K562 (cell line): ENCODE measurements around the gene BCAS3. TPM values are rescaled to one million over a fixed set of nuclear protein-coding genes. Genes with fewer than 3 reads are reported as not detected.

Source experiments
- ATAC-seq: fragments of 200-7000 bp; cut with Tn5 transposase; 3 replicates; pipeline ENCODE4 v1.9.1; 2020; ENCODE audit warnings: moderate library complexity
- BruUV-seq: library from RNA; stranded (reverse); fragments of 400-500 nt; replicated peaks from 2 replicates; lab custom pipeline; 2021; lab: Mats Ljungman, UMichigan
- CTCF ChIA-PET: fragments of 300-600 bp; formaldehyde crosslinking; extraction: SDS; loops from one replicate; lab custom pipeline; 2021; ENCODE audit warnings: low intra/inter-chr PET ratio; lab: Yijun Ruan, JAX
- POLR2A ChIA-PET: fragments of 300-600, 350-650 bp; sonication (Branson Sonifier 250); formaldehyde crosslinking; extraction: SDS; loops from one replicate; lab custom pipeline; 2021; ENCODE audit warnings: antibody characterized with exemption, inconsistent platforms; lab: Yijun Ruan, JAX
- DNase-seq, 4 experiments: peaks; one replicate each; pipeline versions ENCODE4 v3.0.0 to v3.0.0-alpha.2; 2011 to 2018; ENCODE audit warnings: low spot score in 3 of 4, mixed read lengths in 3 of 4; ENCODE audit errors: extremely low read depth in 1 of 4
- FAIRE-seq: peaks from 2 replicates; lab custom pipeline; 2011; peaks lifted over from hg19 to GRCh38; lab: Jason Lieb, UNC
- H2AFZ ChIP-seq: 2 replicates; pipeline ENCODE4 v1.6.0; 2011; ENCODE audit warnings: low read depth, low read length, control low read depth, inconsistent platforms
- H3K27ac ChIP-seq: fragments of 200-600 bp; 3 replicates; pipeline ENCODE4 v1.8.0; 2011; ENCODE audit warnings: low read depth, mild to moderate bottlenecking, control low read depth, inconsistent platforms, low read length, moderate library complexity, mixed read lengths; ENCODE audit errors: extremely low read depth
- H3K27me3 ChIP-seq, 2 experiments: fragments of 300-600 bp in 1 of 2; 2 replicates in 1 of 2; 3 replicates in 1 of 2; pipeline versions ENCODE4 v1.6.0 to v1.8.0; 2011; ENCODE audit warnings: inconsistent platforms in 2 of 2, low read length in 2 of 2, mild to moderate bottlenecking in 1 of 2, mixed read lengths in 1 of 2, moderate library complexity in 1 of 2; ENCODE audit not compliant: control insufficient read depth in 2 of 2, insufficient read depth in 2 of 2
- H3K36me3 ChIP-seq: fragments of 300-600 bp; 3 replicates; pipeline ENCODE4 v1.8.0; 2011; ENCODE audit warnings: mild to moderate bottlenecking, low read length, inconsistent platforms; ENCODE audit not compliant: control insufficient read depth, insufficient read depth
- H3K4me1 ChIP-seq, 2 experiments: fragments of 200-600 bp in 1 of 2; replicated peaks in 1 of 2; 2 replicates in 1 of 2; 3 replicates in 1 of 2; pipeline versions ENCODE4 v1.5.1 to v1.8.0; 2011; ENCODE audit warnings: inconsistent platforms in 2 of 2, low read length in 2 of 2, mild to moderate bottlenecking in 1 of 2, mixed read lengths in 1 of 2, moderate library complexity in 1 of 2; ENCODE audit not compliant: control insufficient read depth in 2 of 2, insufficient read depth in 2 of 2
- H3K4me2 ChIP-seq: 2 replicates; pipeline ENCODE4 v1.6.1; 2011; ENCODE audit warnings: low read length, control low read depth, inconsistent platforms, mixed read lengths; ENCODE audit not compliant: insufficient read depth
- H3K4me3 ChIP-seq: fragments of 200-600 bp; sonication (generic), shearing (Covaris generic); 2 replicates; pipeline ENCODE4 v1.5.1; 2016; ENCODE audit warnings: control low read depth, inconsistent platforms
- H3K79me2 ChIP-seq: fragments of 200-600 bp; 3 replicates; pipeline ENCODE4 v1.8.0; 2011; ENCODE audit warnings: low read length, inconsistent platforms; ENCODE audit not compliant: control insufficient read depth, insufficient read depth
- H3K9ac ChIP-seq, 2 experiments: 2 replicates each; pipeline versions ENCODE4 v1.6.0 to v1.6.1; 2011; ENCODE audit warnings: low read depth in 2 of 2, low read length in 2 of 2, control low read depth in 1 of 2, inconsistent platforms in 1 of 2, mild to moderate bottlenecking in 1 of 2, mixed read lengths in 1 of 2; ENCODE audit not compliant: insufficient read depth in 1 of 2
- H3K9me1 ChIP-seq: one replicate; pipeline ENCODE4 v1.6.0; 2011; ENCODE audit warnings: inconsistent platforms, mild to moderate bottlenecking, low read length, moderate library complexity; ENCODE audit not compliant: control insufficient read depth, insufficient read depth
- H3K9me3 ChIP-seq: replicated peaks from 2 replicates; pipeline ENCODE4 v1.5.1; 2011; ENCODE audit warnings: low read depth, low read length, inconsistent platforms; ENCODE audit not compliant: control insufficient read depth, insufficient read depth
- H4K20me1 ChIP-seq: replicated peaks from 2 replicates; pipeline ENCODE4 v1.6.1; 2011; ENCODE audit warnings: low read length, inconsistent platforms, mixed read lengths; ENCODE audit not compliant: control insufficient read depth, insufficient read depth
- CBX8 ChIP-seq: fragments of 200-600 bp; sonication (generic); IDR thresholded peaks from 2 replicates; pipeline ENCODE4 v1.6.1; 2012; ENCODE audit warnings: borderline replicate concordance, mixed run types, low read depth, mild to moderate bottlenecking, moderate library complexity, mixed read lengths, low read length, control low read depth, inconsistent platforms; ENCODE audit not compliant: poor library complexity, severe bottlenecking; ENCODE audit errors: extremely low read depth
- CHAMP1 ChIP-seq: fragments of 450-650 bp; IDR thresholded peaks from 2 replicates; pipeline ENCODE4 v1.6.1; 2016; ENCODE audit warnings: mild to moderate bottlenecking
- CREB1 ChIP-seq, 2 experiments: sonication (generic) in 1 of 2; formaldehyde crosslinking in 1 of 2; IDR thresholded peaks; 2 replicates each; pipeline versions ENCODE4 v1.6.1 to v1.8.0; 2012 to 2022; ENCODE audit warnings: inconsistent platforms in 1 of 2, mild to moderate bottlenecking in 1 of 2, missing genetic modification reagents in 1 of 2, moderate library complexity in 1 of 2
- DEAF1 ChIP-seq: fragments of 450-650 bp; formaldehyde crosslinking; IDR thresholded peaks from 2 replicates; pipeline ENCODE4 v1.4.0; 2020; ENCODE audit warnings: mild to moderate bottlenecking, moderate library complexity
- GTF2F1 ChIP-seq: IDR thresholded peaks from 2 replicates; pipeline ENCODE4 v1.6.1; 2011; ENCODE audit warnings: low read depth, low read length, improper control_type of control experiment
- PREB ChIP-seq: sonication (generic); formaldehyde crosslinking; IDR thresholded peaks from 2 replicates; pipeline ENCODE4 v1.8.1; 2023; ENCODE audit warnings: mild to moderate bottlenecking, missing genetic modification reagents
- PRPF4 ChIP-seq: fragments of 200-400 bp; formaldehyde crosslinking; IDR thresholded peaks from one replicate; pipeline ENCODE4 v1.6.1; 2017; ENCODE audit warnings: low read length, low read depth, mild to moderate bottlenecking; ENCODE audit not compliant: insufficient read depth, poor library complexity, severe bottlenecking
- TCF3 ChIP-seq: sonication (generic); formaldehyde crosslinking; IDR thresholded peaks from 2 replicates; pipeline ENCODE4 v1.4.0; 2020; ENCODE audit warnings: mild to moderate bottlenecking, missing genetic modification reagents
- THRA ChIP-seq: fragments of 450-650 bp; IDR thresholded peaks from 2 replicates; pipeline ENCODE4 v1.6.1; 2017; ENCODE audit warnings: mild to moderate bottlenecking, moderate library complexity
- ZBTB43 ChIP-seq: sonication (generic); formaldehyde crosslinking; IDR thresholded peaks from 2 replicates; pipeline ENCODE4 v1.8.0; 2023; ENCODE audit warnings: mild to moderate bottlenecking, missing genetic modification reagents
- ZNF24 ChIP-seq: fragments of 450-650 bp; IDR thresholded peaks from 2 replicates; pipeline ENCODE4 v1.6.1; 2016
- whole genome bisulfite sequencing: fragments of 100-300 bp; shearing (Covaris generic); methylation state at CpG from one replicate; pipeline ENCODE4 v1.1.6; 2016; ENCODE audit warnings: low coverage, mixed read lengths; ENCODE audit not compliant: insufficient coverage; ENCODE audit errors: missing lambda C conversion rate; 5-methylcytosine and 5-hydroxymethylcytosine counted together
- in situ Hi-C: fragments of 300-500 bp; cut with MboI; formaldehyde crosslinking; loops from 4 replicates; pipeline ENCODE4 v1.15.0; 2018; ENCODE audit warnings: inconsistent platforms, mixed read lengths
- intact Hi-C: fragments of 100-400 bp; cut with micrococcal nuclease; formaldehyde crosslinking; loops from 2 replicates; pipeline ENCODE4 v1.14.2; 2022
- polyA plus RNA-seq, 8 experiments: library from polyadenylated mRNA; depleted of rRNA in 4 of 8; stranded (reverse) in 5 of 8; unstranded in 3 of 8; fragments of >200 nt; fragmentation: Nextera tagmentation in 2 of 8; fragmentation: Illumina TruSeq in 1 of 8; extraction: Ambion mirVana in 2 of 8; extraction: Trizol in 1 of 8; gene quantifications; 2 replicates each; pipeline versions ENCODE4 v1.2.1 to v1.2.3, GENCODE V29; 2011 to 2014; ENCODE audit warnings: inconsistent platforms in 1 of 8, missing spikeins in 1 of 8
- total RNA-seq, 7 experiments: library from RNA; depleted of rRNA in 6 of 7; stranded (reverse); fragments of >200 nt in 6 of 7; fragmentation: Illumina TruSeq in 2 of 7; extraction: Trizol in 2 of 7; gene quantifications; 2 replicates each; pipeline versions ENCODE4 v1.2.1 to v1.2.3, GENCODE V29; 2011 to 2021; ENCODE audit warnings: low replicate concordance in 1 of 7

Gene BCAS3
- total and polyA plus RNA-seq, 9 of the 15 experiments (the other 6 are each of a cell fraction or from before 2014, with no cell fraction given): 1.9 to 5.5 (median 3.5) TPM

- TF ChIP-seq GTF2F1 (no peak), CBX8 (no peak), ZNF24 (no peak), DEAF1 (CRISPR knock-in tag) (no peak)
Measured at GRCh38 chr17:61209106-61209439, 531.4 kb downstream of the BCAS3 start (continued).

GRCh38 chr17:61209525-61209924 is 531.9 kb downstream of the BCAS3 start:
- FAIRE-seq (no peak), ATAC-seq (no peak), DNase-seq (no peak)
- POLR2A ChIA-PET: no interaction called here
- no peaks in the 10 kb centered on the region for H3K4me1 ChIP-seq
- H3K9me3 ChIP-seq: no peaks in the 10 kb centered on the region
- H3K9me1 ChIP-seq: no peaks in the 10 kb centered on the region
- H4K20me1 ChIP-seq: no peaks in the 10 kb centered on the region
- in situ Hi-C loops (loop anchor here (10.0 kb wide), 1 partner anchor 1745 kb away; no protein-coding TSS in a partner anchor), intact Hi-C loops (no loop called here)
- CTCF ChIA-PET: no interaction called here
- H3K4me3 ChIP-seq: no peak overlapping the region
- no peaks in the 10 kb centered on the region; a peak in 2 of 5 replicates for H3K27me3 ChIP-seq
- no peak overlapping the region for H3K27ac ChIP-seq
- no peaks in the 10 kb centered on the region for H3K36me3 ChIP-seq
- no peak overlapping the region for H3K9ac ChIP-seq
- no peak overlapping the region for H2AFZ ChIP-seq
- no peak overlapping the region for H3K4me2 ChIP-seq
- no TSS peak for BruUV-seq
- WGBS: 1% methylated on average over 6 of the region's 6 CpGs
- no peaks in the 10 kb centered on the region for H3K79me2 ChIP-seq
- no peak for TF ChIP-seq ZBTB43 (CRISPR knock-in tag)
- no peak for TF ChIP-seq PREB (CRISPR knock-in tag)
- no peak for TF ChIP-seq TCF3
- TF ChIP-seq CREB1 (IDR thresholded peaks at IDR 0.05): no peak
- no peak for TF ChIP-seq CREB1 (CRISPR knock-in tag; IDR thresholded peaks at IDR 0.05)
- no peak for TF ChIP-seq PRPF4
- TF ChIP-seq THRA: no peak
- TF ChIP-seq CHAMP1: no peak
